Endothelial cell of umbilical vein (primary cell): ENCODE measurements around the gene MYOZ3. TPM values are rescaled to one million over a fixed set of nuclear protein-coding genes. Genes with fewer than 3 reads are reported as not detected.

Source experiments
- BruUV-seq: library from RNA; stranded (reverse); fragments of 400-500 nt; replicated peaks from 2 replicates; lab custom pipeline; 2021; lab: Mats Ljungman, UMichigan
- CTCF ChIA-PET: fragments of 300-600, 350-600 bp; sonication (Branson Sonifier 250); formaldehyde crosslinking; loops from one replicate; lab custom pipeline; 2021; ENCODE audit warnings: antibody characterized with exemption, inconsistent platforms; lab: Charles Lee
- POLR2A ChIA-PET: fragments of 300-600, 350-600 bp; sonication (Branson Sonifier 250); formaldehyde crosslinking; loops from one replicate; lab custom pipeline; 2021; ENCODE audit warnings: antibody characterized with exemption, inconsistent platforms; lab: Charles Lee
- DNase-seq: peaks from one replicate; pipeline ENCODE4 v3.0.0-alpha.2; 2011; ENCODE audit warnings: low read depth, low spot score
- FAIRE-seq: peaks from 2 replicates; lab custom pipeline; 2011; peaks lifted over from hg19 to GRCh38; lab: Jason Lieb, UNC
- H2AFZ ChIP-seq: 2 replicates; pipeline ENCODE4 v1.6.0; 2012; ENCODE audit warnings: low read depth, low read length, control low read depth, inconsistent platforms
- H3K27ac ChIP-seq: 2 replicates; pipeline ENCODE4 v1.5.1; 2011; ENCODE audit warnings: low read depth, mild to moderate bottlenecking, control low read depth, low read length, moderate library complexity; ENCODE audit not compliant: insufficient read depth
- H3K27me3 ChIP-seq, 2 experiments: 2 replicates each; pipeline versions ENCODE4 v1.6.0 to v1.6.1; 2011; ENCODE audit warnings: low read length in 2 of 2, mixed read lengths in 1 of 2; ENCODE audit not compliant: control insufficient read depth in 2 of 2, insufficient read depth in 2 of 2
- H3K36me3 ChIP-seq, 2 experiments: 2 replicates in 1 of 2; 3 replicates in 1 of 2; pipeline ENCODE4 v1.5.1; 2011; ENCODE audit warnings: low read length in 2 of 2, mild to moderate bottlenecking in 1 of 2, moderate library complexity in 1 of 2; ENCODE audit not compliant: control insufficient read depth in 2 of 2, insufficient read depth in 2 of 2; ENCODE audit errors: extremely low read depth in 1 of 2
- H3K4me1 ChIP-seq: 3 replicates; pipeline ENCODE4 v1.5.1; 2011; ENCODE audit warnings: mild to moderate bottlenecking, low read length; ENCODE audit not compliant: control insufficient read depth, insufficient read depth; ENCODE audit errors: extremely low read depth
- H3K4me2 ChIP-seq: 2 replicates; pipeline ENCODE4 v1.6.1; 2011; ENCODE audit warnings: low read length, control low read depth, mixed read lengths; ENCODE audit not compliant: insufficient read depth
- H3K4me3 ChIP-seq, 3 experiments: fragments of 200-600 bp in 1 of 3; sonication (generic), shearing (Covaris generic) in 1 of 3; replicated peaks in 1 of 3; 2 replicates each; pipeline ENCODE4 v1.5.1; 2011 to 2016; ENCODE audit warnings: control low read depth in 3 of 3, low read length in 3 of 3, mild to moderate bottlenecking in 2 of 3, inconsistent platforms in 1 of 3, low read depth in 1 of 3, moderate library complexity in 1 of 3; ENCODE audit not compliant: insufficient read depth in 1 of 3
- H3K79me2 ChIP-seq: 2 replicates; pipeline ENCODE4 v1.6.0; 2012; ENCODE audit warnings: low read length, inconsistent platforms; ENCODE audit not compliant: control insufficient read depth, insufficient read depth
- H3K9ac ChIP-seq: replicated peaks from 2 replicates; pipeline ENCODE3; 2011; ENCODE audit warnings: low read length, control low read depth; ENCODE audit not compliant: insufficient read depth; ENCODE audit errors: extremely low read depth
- H3K9me1 ChIP-seq: replicated peaks from 3 replicates; pipeline ENCODE4 v1.6.0; 2011; ENCODE audit warnings: mild to moderate bottlenecking, low read length; ENCODE audit not compliant: control insufficient read depth, insufficient read depth; ENCODE audit errors: extremely low read depth
- H3K9me3 ChIP-seq: replicated peaks from 2 replicates; pipeline ENCODE4 v1.5.1; 2012; ENCODE audit warnings: low read length, inconsistent platforms; ENCODE audit not compliant: control insufficient read depth, insufficient read depth
- H4K20me1 ChIP-seq: replicated peaks from 2 replicates; pipeline ENCODE3; 2011; ENCODE audit warnings: mild to moderate bottlenecking, low read length; ENCODE audit not compliant: control insufficient read depth, insufficient read depth; ENCODE audit errors: extremely low read depth
- CTCF ChIP-seq, 2 donors: IDR thresholded peaks; 1 replicate in 1 of 2; 2 replicates in 1 of 2; pipeline ENCODE4 v1.5.1; 2011; ENCODE audit warnings: low read length in 2 of 2, mild to moderate bottlenecking in 2 of 2, moderate library complexity in 2 of 2, control low read depth in 1 of 2, inconsistent platforms in 1 of 2, low read depth in 1 of 2; ENCODE audit not compliant: insufficient read depth in 1 of 2; ENCODE audit errors: extremely low read depth in 1 of 2
- EZH2 ChIP-seq: IDR thresholded peaks from 2 replicates; pipeline ENCODE4 v1.6.1; 2012; ENCODE audit warnings: borderline replicate concordance, low read depth, mild to moderate bottlenecking, moderate library complexity, low read length, inconsistent platforms; ENCODE audit not compliant: severe bottlenecking
- FOS ChIP-seq: IDR thresholded peaks from 2 replicates; pipeline ENCODE4 v1.6.1; 2011; ENCODE audit warnings: mild to moderate bottlenecking, low read length, moderate library complexity, borderline replicate concordance; ENCODE audit not compliant: insufficient read depth
- GATA2 ChIP-seq: IDR thresholded peaks from 2 replicates; pipeline ENCODE4 v1.7.0; 2011; ENCODE audit warnings: low read depth, mild to moderate bottlenecking, moderate library complexity, mixed read lengths, low read length; ENCODE audit not compliant: insufficient read length, insufficient read depth
- JUN ChIP-seq: IDR thresholded peaks from 2 replicates; pipeline ENCODE4 v1.6.1; 2011; ENCODE audit warnings: borderline replicate concordance, low read depth; ENCODE audit not compliant: insufficient read length, insufficient read depth
- MAX ChIP-seq: IDR thresholded peaks from 2 replicates; pipeline ENCODE4 v1.6.1; 2011; ENCODE audit not compliant: insufficient read depth, insufficient read length
- MYC ChIP-seq: IDR thresholded peaks from one replicate; pipeline ENCODE4 v1.6.1; 2011; ENCODE audit warnings: mild to moderate bottlenecking, low read depth, low read length
- POLR2A ChIP-seq: IDR thresholded peaks from 2 replicates; pipeline ENCODE4 v1.6.1; 2012; ENCODE audit warnings: low read depth, mild to moderate bottlenecking, control low read depth, low read length
- POLR2AphosphoS5 ChIP-seq: IDR thresholded peaks from 2 replicates; pipeline ENCODE4 v1.6.1; 2012; ENCODE audit warnings: low read depth, mild to moderate bottlenecking, control low read depth, low read length, moderate library complexity; ENCODE audit not compliant: insufficient read depth
- dilution Hi-C: fragments of 300-500 bp; cut with MboI; formaldehyde crosslinking; loops from one replicate; pipeline ENCODE4 v1.15.0; 2019; ENCODE audit warnings: low sequenced_read_pairs; ENCODE audit not compliant: extremely low pct_ligation_motif_present
- intact Hi-C: fragments of 100-400 bp; cut with micrococcal nuclease; formaldehyde crosslinking; loops from one replicate; pipeline ENCODE4 v1.10.0; 2022
- polyA plus RNA-seq, 4 experiments: library from polyadenylated mRNA; depleted of rRNA in 3 of 4; stranded (reverse) in 3 of 4; unstranded in 1 of 4; fragments of >200 nt; gene quantifications; 2 replicates each; pipeline versions ENCODE4 v1.2.1 to v1.2.3, GENCODE V29; 2011 to 2012; ENCODE audit warnings: missing spikeins in 1 of 4
- total RNA-seq: library from RNA; stranded (reverse); gene quantifications from 2 replicates; pipeline ENCODE4 v1.2.3, GENCODE V29; 2021

MYOZ3 gene
- total and polyA plus RNA-seq, 2 donors (not counting 3 experiments of a cell fraction or from before 2014, with no cell fraction given): 0.43 to 1.1 TPM

- no peaks in the 10 kb centered on the region for H3K4me1 ChIP-seq
- no peaks in the 10 kb centered on the region for H3K9me3 ChIP-seq
- CTCF ChIA-PET: interaction anchor here (1.1 to 9.0 kb wide), 4 partner anchors 9 to 150 kb away, joined by 5 to 123 read pairs (median 24); partner anchors contain the start of gene SYNPO
- dilution Hi-C loops (no loop called here), intact Hi-C loops (no loop called here)
- no peak overlapping the region for H3K9ac ChIP-seq
- no peak overlapping the region for H3K27ac ChIP-seq
- peaks cover 17 to 65% of the 10 kb centered on the region in 2 experiments for H3K36me3 ChIP-seq
- no peak overlapping the region for H3K4me3 ChIP-seq
- H3K9me1 ChIP-seq: no peaks in the 10 kb centered on the region
- no peak for TF ChIP-seq GATA2
- no peak for TF ChIP-seq POLR2A
- TF ChIP-seq EZH2: no peak
- TF ChIP-seq JUN: no peak
- no peak for TF ChIP-seq MAX
- TF ChIP-seq POLR2AphosphoS5: peak; percentile 13
- TF ChIP-seq FOS: no peak
- no peak for TF ChIP-seq MYC
- TF ChIP-seq CTCF (IDR thresholded peaks at IDR 0.05; ENCODE audit: extremely low read depth in 1 of 2, insufficient read depth in 1 of 2, low read depth in 1 of 2, low read length in 2 of 2): no peak
- H4K20me1 ChIP-seq: no peaks in the 10 kb centered on the region
- no peaks in the 10 kb centered on the region for H3K27me3 ChIP-seq
- H3K79me2 ChIP-seq: peaks cover 34% of the 10 kb centered on the region
- no peak overlapping the region for H3K4me2 ChIP-seq
- POLR2A ChIA-PET: no interaction called here
- FAIRE-seq: no peak
- BruUV-seq: no TSS peak
- no peak overlapping the region for H2AFZ ChIP-seq
- no peak for DNase-seq
Measured at GRCh38 chr5:150651382-150651781, 9.7 kb upstream of the MYOZ3 start.
